ENCODE measurements around the gene LRMDA. TPM values are rescaled to one million over a fixed set of nuclear protein-coding genes. Genes with fewer than 3 reads are reported as not detected.

The LRMDA gene
- polyA plus RNA-seq, 1 donor (not counting 4 experiments of a cell fraction or from before 2014, with no cell fraction given): not detected

GRCh38 chr10:76031769-76032699 lies 600.6 kb downstream of the LRMDA start:
- Histone ChIP-seq H3K4me1 (ENCODE audit: control insufficient read depth, extremely low read depth, insufficient read depth, low read length) (peaks cover 8% of the 10 kb centered on the region), H3K27ac (ENCODE audit: control insufficient read depth, insufficient read depth, low read length) (no peak overlapping the region), H3K4me2 (ENCODE audit: control insufficient read depth, extremely low read depth, insufficient read depth, low read depth, low read length) (no peak overlapping the region), H4K20me1 (ENCODE audit: control insufficient read depth, extremely low read depth, insufficient read depth, low read length) (no peaks in the 10 kb centered on the region), H3K27me3 (ENCODE audit: control insufficient read depth, extremely low read depth, insufficient read depth, low read length) (peaks cover 4% of the 10 kb centered on the region), H3K9ac (ENCODE audit: control insufficient read depth, extremely low read depth, insufficient read depth, low read length) (no peak overlapping the region), H3K36me3 (ENCODE audit: control insufficient read depth in 2 of 2, extremely low read depth in 1 of 2, insufficient read depth in 2 of 2, low read length in 2 of 2) (no peaks in the 10 kb centered on the region), H3K4me3 (ENCODE audit: control insufficient read depth in 2 of 3, extremely low read depth in 1 of 3, insufficient read depth in 2 of 3, low read depth in 1 of 3, low read length in 3 of 3) (no peak overlapping the region), H3K9me1 (ENCODE audit: control insufficient read depth, extremely low read depth, insufficient read depth, low read length) (no peaks in the 10 kb centered on the region), H3K79me2 (ENCODE audit: control insufficient read depth, insufficient read depth, low read length) (no peaks in the 10 kb centered on the region), H3K9me3 (ENCODE audit: control insufficient read depth, low read depth, low read length) (no peaks in the 10 kb centered on the region), H2AFZ (ENCODE audit: control insufficient read depth, low read length) (no peak overlapping the region)
- DNase-seq (ENCODE audit: low read depth, low spot score) (no peak), FAIRE-seq (no peak)
- TF ChIP-seq CTCF (optimal IDR thresholded peaks at IDR 0.05 in 1 of 3, IDR thresholded peaks at IDR 0.05 in 1 of 3, conservative IDR thresholded peaks at IDR 0.05 in 1 of 3; ENCODE audit: extremely low read depth in 1 of 3, insufficient read depth in 2 of 3, low read length in 3 of 3): no peak
- no peak for TF ChIP-seq EZH2 (IDR thresholded peaks at IDR 0.05; ENCODE audit: low read length)
- dilution Hi-C loops (cut with MboI; ENCODE audit: extremely low pct_ligation_motif_present, low sequenced_read_pairs): no loop called here

- H3K36me3 ChIP-seq (ENCODE audit: control insufficient read depth in 2 of 2, extremely low read depth in 1 of 2, insufficient read depth in 2 of 2, low read length in 2 of 2): no peaks in the 10 kb centered on the region
- H3K4me2 ChIP-seq (ENCODE audit: control insufficient read depth, extremely low read depth, insufficient read depth, low read depth, low read length): no peak overlapping the region
- no peaks in the 10 kb centered on the region for H3K79me2 ChIP-seq (ENCODE audit: control insufficient read depth, insufficient read depth, low read length)
- no peak for TF ChIP-seq CTCF (optimal IDR thresholded peaks at IDR 0.05 in 1 of 3, IDR thresholded peaks at IDR 0.05 in 1 of 3, conservative IDR thresholded peaks at IDR 0.05 in 1 of 3; ENCODE audit: extremely low read depth in 1 of 3, insufficient read depth in 2 of 3, low read length in 3 of 3)
- no peak for TF ChIP-seq EZH2 (IDR thresholded peaks at IDR 0.05; ENCODE audit: low read length)
- H3K4me3 ChIP-seq (ENCODE audit: control insufficient read depth in 2 of 3, extremely low read depth in 1 of 3, insufficient read depth in 2 of 3, low read depth in 1 of 3, low read length in 3 of 3): no peak overlapping the region
- no peak for FAIRE-seq
- no peaks in the 10 kb centered on the region for H3K9me1 ChIP-seq (ENCODE audit: control insufficient read depth, extremely low read depth, insufficient read depth, low read length)
- H3K4me1 ChIP-seq (ENCODE audit: control insufficient read depth, extremely low read depth, insufficient read depth, low read length): peaks cover 8% of the 10 kb centered on the region
- DNase-seq (ENCODE audit: low read depth, low spot score): no peak
- no peak overlapping the region for H3K9ac ChIP-seq (ENCODE audit: control insufficient read depth, extremely low read depth, insufficient read depth, low read length)
- dilution Hi-C loops (cut with MboI; ENCODE audit: extremely low pct_ligation_motif_present, low sequenced_read_pairs): no loop called here
- H2AFZ ChIP-seq (ENCODE audit: control insufficient read depth, low read length): no peak overlapping the region
- no peaks in the 10 kb centered on the region for H3K9me3 ChIP-seq (ENCODE audit: control insufficient read depth, low read depth, low read length)
- H4K20me1 ChIP-seq (ENCODE audit: control insufficient read depth, extremely low read depth, insufficient read depth, low read length): no peaks in the 10 kb centered on the region
- H3K27ac ChIP-seq (ENCODE audit: control insufficient read depth, insufficient read depth, low read length): no peak overlapping the region
- peaks cover 4% of the 10 kb centered on the region for H3K27me3 ChIP-seq (ENCODE audit: control insufficient read depth, extremely low read depth, insufficient read depth, low read length)
These were observed 601.2 kb downstream of the LRMDA start for GRCh38 chr10:76032700-76033039.

Measured in keratinocyte (primary cell).